GM19395 (cell line): ENCODE results near the gene MSL3B.
"Not testable (repeated sequence)": the region's sequence is repeated elsewhere in the genome, so short reads cannot be mapped to it uniquely, and the experiment has no call there.

Experiments used
- ATAC-seq: cut with Tn5 transposase; IDR thresholded peaks from one replicate; pipeline ENCODE4 v1.9.1; 2021; ENCODE audit warnings: mild to moderate bottlenecking, moderate library complexity; ENCODE audit not compliant: unreplicated experiment

The MSL3B gene

GRCh38 chr2:233867993-233868532 is at the start of gene MSL3B:
Gene MSL3B, minus strand, starts transcription at chr2:233868386.
- peak; percentile 72 for ATAC-seq

DNA sequence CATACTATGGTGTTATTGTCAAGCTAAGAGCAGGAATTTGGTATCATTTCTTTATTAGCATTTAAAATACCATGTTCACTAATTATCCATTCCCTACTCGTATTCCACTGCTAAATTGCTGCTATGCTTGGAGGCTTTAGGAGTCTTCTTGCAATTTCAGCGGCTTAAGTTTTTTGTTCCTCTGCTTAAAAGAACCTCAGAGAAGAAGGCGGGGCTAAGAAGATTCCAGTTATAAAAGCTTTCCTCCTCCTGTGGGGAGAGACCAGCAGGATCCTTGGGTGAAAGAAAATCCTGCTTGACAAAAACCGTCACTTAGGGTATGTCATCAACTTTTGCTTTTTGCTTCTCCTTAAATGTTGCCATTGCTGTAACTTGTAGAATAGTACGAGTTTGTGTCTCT is 48.9 kb upstream of the MSL3B start, which contains the start of gene TRPM8:
TSS of gene TRPM8 (plus strand) at position 258 of the 400 bp plus-strand sequence. CDS start 9,165 bp downstream, outside the sequence.
- ATAC-seq = no peak

DNA sequence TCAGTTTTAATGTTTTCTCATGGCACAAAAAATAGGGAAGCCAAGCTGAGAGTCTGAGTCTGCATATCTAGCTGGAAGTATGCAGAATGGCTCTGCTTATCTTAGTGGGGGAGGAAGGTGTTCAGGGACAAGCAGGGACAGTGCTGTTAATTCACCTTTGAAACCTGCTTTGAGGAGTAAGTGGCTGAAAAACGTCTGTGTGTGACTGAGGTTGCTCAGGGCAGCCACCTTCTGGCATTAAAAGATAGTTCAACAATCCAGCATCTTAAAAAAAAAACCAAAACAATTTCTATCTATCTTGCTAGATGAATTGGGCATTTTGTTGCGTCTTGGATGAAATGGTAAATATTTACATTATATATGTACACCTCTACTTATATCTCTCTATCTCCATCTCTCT is 46.9 kb upstream of the MSL3B start:
- ATAC-seq = no peak

DNA sequence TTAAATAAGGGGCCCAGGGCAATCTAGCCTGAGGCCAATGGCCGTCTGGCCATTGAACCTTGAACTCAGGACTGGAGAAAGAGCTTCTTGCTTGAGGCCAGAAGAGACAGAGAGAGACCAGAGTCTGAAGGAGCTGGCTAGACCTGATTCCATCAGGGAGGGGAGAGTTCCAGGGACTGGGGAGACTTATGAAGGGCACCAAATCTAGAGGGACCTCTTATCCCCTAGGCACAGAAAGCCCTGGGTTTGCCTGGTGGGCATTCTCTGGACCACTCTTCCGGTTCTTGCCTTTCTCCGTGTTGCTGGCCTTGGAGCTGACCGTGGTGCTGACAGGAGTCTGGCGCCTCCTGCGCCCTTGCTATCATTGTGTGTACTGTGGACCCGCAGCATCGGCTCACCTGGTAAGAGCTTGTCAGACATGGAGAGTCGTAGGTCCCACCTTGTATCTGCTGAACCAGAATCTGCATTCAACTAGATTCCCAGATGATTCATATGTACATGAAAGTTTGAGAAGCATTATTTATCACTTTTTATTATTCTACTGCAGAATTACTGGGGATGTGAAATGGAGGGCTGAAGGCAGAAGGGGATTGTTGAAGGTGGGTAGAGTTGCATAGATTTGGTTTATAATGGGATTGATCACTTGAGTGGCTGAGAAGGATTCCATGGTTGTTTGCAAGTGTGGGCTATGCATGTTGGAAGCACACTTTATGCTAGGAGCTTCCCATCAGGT is 44.7 kb upstream of the MSL3B start:
- ATAC-seq = no peak

- ATAC-seq = no peak
Observed at GRCh38 chr2:233907627-233908026, 39.4 kb upstream of the MSL3B start.

DNA sequence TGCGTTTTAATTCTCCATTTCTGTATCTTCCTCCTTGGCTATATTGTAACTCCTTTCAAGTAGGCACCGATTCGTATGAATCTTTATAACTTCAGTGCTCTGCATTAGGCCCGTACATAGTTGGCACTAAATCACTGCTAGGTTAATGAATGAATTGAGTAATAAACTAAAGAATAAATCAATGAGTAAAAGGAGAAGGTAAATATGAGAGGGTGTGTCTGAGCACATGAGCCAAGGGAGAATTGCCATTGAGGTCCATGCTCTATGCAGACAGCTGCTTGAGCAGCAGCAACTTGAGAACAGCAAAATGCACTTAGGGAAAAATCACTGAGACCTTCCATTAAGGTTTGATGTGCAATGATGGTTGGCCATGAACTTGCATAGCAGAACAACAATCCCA is 37.8 kb upstream of the MSL3B start:
- no peak for ATAC-seq

GRCh38 chr2:233901884-233902283 is 33.7 kb upstream of the MSL3B start:
- no peak for ATAC-seq

GRCh38 chr2:233901367-233901766 is 33.2 kb upstream of the MSL3B start:
- ATAC-seq = no peak

DNA sequence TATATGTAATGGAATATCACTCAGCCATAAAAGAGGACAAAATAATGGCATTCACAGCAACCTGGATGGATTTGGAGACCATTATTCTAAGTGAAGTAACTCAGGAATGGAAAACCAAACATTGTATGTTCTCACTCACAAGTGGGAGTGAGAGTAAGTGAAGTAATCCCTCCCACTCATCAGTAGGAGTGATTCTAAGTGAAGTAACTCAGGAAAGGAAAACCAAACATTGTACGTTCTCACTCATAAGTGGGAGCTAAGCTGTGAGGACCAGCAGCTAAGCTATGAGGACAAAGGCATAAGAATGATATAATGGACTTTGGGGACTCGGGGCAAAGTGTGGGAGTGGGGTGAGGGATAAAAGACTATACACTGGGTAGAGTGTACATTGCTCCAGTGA is 28.1 kb upstream of the MSL3B start:
- not testable (repeated sequence) for ATAC-seq

GRCh38 chr2:233892793-233893192 is 24.6 kb upstream of the MSL3B start:
- ATAC-seq = no peak

DNA sequence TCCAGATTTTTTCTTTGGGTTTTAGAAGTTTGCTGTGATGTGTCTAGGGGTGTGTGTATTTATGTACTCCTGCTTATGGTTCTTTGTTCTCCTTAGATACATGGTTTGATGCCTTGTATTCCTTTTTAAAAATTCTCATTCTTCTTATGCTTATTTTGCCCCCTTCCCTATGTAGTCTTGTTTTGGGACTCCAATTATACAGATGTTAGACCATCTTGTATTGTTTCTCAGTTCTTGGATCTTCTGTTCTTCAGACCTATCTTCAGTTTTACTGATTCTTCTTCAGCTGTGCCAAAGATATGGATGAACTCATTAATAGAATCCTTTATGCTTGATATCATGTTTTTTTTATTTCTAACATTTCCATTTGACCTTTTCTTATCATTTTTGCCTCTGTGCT is 14.2 kb upstream of the MSL3B start:
- no peak for ATAC-seq

- not testable (repeated sequence) for ATAC-seq
Observed at GRCh38 chr2:233872125-233872524, 3.9 kb upstream of the MSL3B start.

DNA sequence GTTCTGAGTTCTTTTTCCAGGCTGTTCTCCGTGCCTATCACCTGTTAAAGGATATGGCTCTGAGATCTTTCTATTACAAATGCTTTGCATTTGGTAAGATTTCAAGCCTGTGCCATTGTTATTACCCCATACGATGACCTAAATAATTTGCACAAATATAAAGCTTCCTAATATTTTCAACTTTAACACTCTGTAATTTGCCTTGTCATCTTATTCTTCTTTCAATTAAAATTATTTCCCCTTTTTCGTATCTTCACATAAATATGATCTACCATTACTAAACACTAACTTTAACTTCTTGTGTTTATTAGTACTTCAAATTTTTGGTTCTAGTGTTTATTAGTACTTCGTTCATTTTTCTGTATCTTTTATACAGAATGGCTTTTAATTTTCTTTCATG is 3.2 kb upstream of the MSL3B start:
- no peak for ATAC-seq

DNA sequence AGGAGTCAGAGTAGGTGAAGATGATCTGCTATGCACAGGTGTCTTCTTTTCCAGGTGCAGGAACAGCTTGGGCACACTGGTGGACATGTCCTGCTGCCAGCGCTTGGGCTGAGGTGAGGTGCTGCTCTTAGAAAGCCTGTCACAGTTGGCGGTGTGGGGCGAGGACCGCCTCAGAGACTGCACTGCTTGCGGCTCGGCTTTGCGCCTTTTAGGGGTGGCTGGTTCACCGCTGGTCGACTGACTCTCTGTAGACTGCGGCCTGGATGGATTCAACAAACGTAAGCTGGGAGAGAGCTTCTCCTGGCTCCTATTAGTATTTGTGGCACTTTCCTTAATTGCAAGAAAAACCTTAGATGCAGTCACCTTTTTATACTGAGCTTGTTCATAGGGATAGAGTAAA is 1.7 kb downstream of the MSL3B start:
- ATAC-seq = no peak

- ATAC-seq = no peak
Observed at GRCh38 chr2:233865838-233866237, 2.3 kb downstream of the MSL3B start.

DNA sequence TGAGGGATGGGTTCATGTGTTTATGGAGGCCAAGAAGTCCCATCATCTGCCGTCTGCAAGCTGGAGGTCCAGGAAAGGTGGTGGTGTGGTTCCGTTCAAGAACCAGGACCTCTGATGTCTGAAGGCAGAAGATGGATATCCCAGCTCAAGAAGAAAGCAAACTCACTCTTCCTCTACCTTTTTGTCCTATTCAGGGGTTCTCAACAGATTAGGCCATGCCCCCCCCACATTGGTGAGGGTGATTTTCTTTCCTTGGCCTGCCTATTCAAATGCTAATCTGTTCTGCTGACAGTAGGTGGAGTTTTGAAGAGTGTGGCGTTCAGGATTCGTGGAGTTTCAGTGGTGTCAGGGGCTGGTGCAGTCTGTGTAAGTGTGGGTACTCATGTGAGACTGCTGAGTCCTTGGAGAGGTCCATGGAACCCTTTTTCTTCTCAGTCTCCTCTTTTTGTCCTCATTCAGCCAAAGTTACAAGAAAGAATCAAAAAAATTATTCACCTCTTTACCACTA is 5.9 kb downstream of the MSL3B start:
- no peak for ATAC-seq

- no peak for ATAC-seq
Observed at GRCh38 chr2:233858331-233858730, 9.9 kb downstream of the MSL3B start.

GRCh38 chr2:233857511-233858141 is 10.6 kb downstream of the MSL3B start:
- ATAC-seq = no peak

- no peak for ATAC-seq
Observed at GRCh38 chr2:233856184-233856583, 12.0 kb downstream of the MSL3B start.

GRCh38 chr2:233855345-233855744 is 12.8 kb downstream of the MSL3B start:
- no peak for ATAC-seq

DNA sequence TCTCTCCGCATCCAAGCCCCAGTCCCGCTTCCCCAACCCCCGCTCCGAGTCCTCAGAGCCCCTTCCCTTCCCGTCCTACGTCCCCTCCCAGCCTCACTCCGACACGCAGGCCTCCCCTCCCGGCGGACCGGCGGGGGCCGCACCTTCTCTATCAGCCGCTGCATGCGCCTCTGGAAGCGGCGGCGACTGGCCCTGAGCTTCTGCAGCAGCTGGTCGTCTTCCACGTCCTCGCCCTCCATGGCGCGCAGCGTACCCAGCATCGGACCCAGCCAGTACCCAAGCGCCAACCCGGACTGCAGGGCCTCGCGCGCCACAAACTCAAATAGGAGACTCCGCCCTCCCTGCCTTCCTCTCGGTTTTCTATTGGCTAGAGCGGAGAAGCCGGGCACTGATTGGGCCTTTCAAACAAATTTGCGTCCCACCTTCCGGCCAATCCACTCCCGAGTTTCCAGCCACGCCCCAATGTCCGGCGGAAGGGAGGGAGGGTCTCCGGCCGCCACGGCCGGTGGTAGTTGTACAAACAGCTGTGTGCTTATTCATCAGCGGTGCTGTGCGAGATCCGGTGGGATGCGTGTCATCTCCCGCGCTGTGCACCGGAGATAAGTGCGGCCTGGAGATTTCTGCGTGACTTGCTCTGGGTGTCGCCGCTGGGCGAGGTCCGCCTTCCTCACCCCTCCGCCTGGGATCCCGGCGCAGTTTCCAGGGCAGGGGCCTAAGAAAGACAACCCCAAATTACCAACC is 13.8 kb downstream of the MSL3B start, which contains the start of gene HJURP:
TSS of gene HJURP (minus strand) at position 295 of the 741 bp plus-strand sequence. CDS start at position 260, 35 bp downstream.
- peak; percentile 97 for ATAC-seq
